Activated T-helper 2 cell treated with anti-CD3 and anti-CD28 coated beads, Interferon-gamma antibody, Interleukin-2, Interleukin-4, amounts not matched to agents 10 μg/mL and 5 μg/mL and 100 μg/mL, durations not matched to agents 14 hours and 24 hours and 36 hours (primary cell): ENCODE results near the gene CYFIP1. TPM values are rescaled to one million over a fixed set of nuclear protein-coding genes. Genes with fewer than 3 reads are reported as not detected.

ENCODE experiments used
- DNase-seq: peaks from one replicate; pipeline ENCODE4 v3.0.0; 2021; ENCODE audit warnings: low spot score
- H3K27ac Mint-ChIP-seq: one replicate; pipeline ENCODE4 v1.8.0; 2021; ENCODE audit warnings: mixed read lengths
- H3K27me3 Mint-ChIP-seq: one replicate; pipeline ENCODE4 v1.8.0; 2021; ENCODE audit warnings: low read depth, mixed read lengths
- H3K36me3 Mint-ChIP-seq: one replicate; pipeline ENCODE4 v1.8.0; 2021; ENCODE audit warnings: low read depth, mixed read lengths
- H3K4me1 Mint-ChIP-seq: one replicate; pipeline ENCODE4 v1.8.0; 2021; ENCODE audit warnings: low read depth, mixed read lengths
- H3K4me3 Mint-ChIP-seq: one replicate; pipeline ENCODE4 v1.8.0; 2021; ENCODE audit warnings: low read depth, mild to moderate bottlenecking, moderate library complexity, mixed read lengths
- H3K9me3 Mint-ChIP-seq: one replicate; pipeline ENCODE4 v1.8.0; 2021; ENCODE audit warnings: mixed read lengths
- intact Hi-C: fragments of 100-400 bp; cut with micrococcal nuclease; formaldehyde crosslinking; loops from one replicate; pipeline ENCODE4 v1.15.1; 2023
- total RNA-seq: library from RNA; stranded (reverse); gene quantifications from 2 replicates; pipeline ENCODE4 v1.2.3, GENCODE V29; 2022

CYFIP1 gene
- total RNA-seq, 1 donor from 2014 or later: 52.7 TPM

- H3K27me3 Mint-ChIP-seq: no peaks in the 10 kb centered on the region
- H3K4me3 Mint-ChIP-seq: no peak overlapping the region
- DNase-seq: no peak
- peaks cover 7% of the 10 kb centered on the region for H3K36me3 Mint-ChIP-seq
- no peaks in the 10 kb centered on the region for H3K4me1 Mint-ChIP-seq
- no peaks in the 10 kb centered on the region for H3K9me3 Mint-ChIP-seq
- no peak overlapping the region for H3K27ac Mint-ChIP-seq
- intact Hi-C loops: no loop called here
Measured at GRCh38 chr15:22883196-22883595, 97.0 kb downstream of the CYFIP1 start.

GRCh38 chr15:22881739-22882440 lies 98.3 kb downstream of the CYFIP1 start:
- intact Hi-C loops: no loop called here
- no peak overlapping the region for H3K27ac Mint-ChIP-seq

DNA sequence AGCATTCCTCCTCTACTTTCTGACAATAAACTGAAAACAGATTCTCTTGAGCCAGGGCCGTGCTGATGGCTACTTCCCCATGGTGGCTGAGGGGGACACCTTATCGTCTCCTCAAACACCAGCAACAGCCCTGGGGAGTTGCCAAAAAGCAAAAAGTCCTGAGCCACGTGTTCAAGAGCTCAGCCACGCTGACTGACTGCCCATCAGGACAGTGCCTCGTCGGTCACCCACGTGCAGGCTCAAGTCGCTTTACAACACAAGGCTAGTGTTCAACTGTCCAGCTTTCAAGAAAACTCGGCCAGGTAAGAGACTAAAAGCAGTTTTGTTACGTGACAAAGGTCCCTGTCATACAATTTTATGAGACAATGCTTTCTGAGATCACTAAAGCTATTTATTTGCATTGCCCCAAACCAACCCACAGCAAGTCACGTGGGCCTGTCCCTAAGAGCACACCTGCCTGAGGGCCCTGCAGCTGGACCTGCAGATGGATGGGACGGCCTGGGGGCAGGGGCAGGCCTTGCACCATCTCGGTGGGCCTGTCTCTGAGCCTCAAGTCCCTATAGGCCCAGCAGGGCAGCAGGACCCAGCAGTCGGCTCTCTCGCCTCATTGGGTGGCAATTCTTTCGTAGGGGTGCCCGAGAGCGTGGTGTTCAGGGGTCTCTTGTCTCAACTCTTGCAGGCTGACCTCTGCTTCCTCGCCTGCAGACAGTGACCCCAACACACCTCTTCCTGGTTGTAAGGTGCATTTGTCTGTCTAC lies 99.0 kb downstream of the CYFIP1 start:
- no peak for DNase-seq
- Mint-ChIP-seq H3K36me3 (peaks cover 7% of the 10 kb centered on the region), H3K4me1 (no peaks in the 10 kb centered on the region), H3K27ac (no peak overlapping the region), H3K27me3 (no peaks in the 10 kb centered on the region), H3K4me3 (no peak overlapping the region), H3K9me3 (no peaks in the 10 kb centered on the region)
- intact Hi-C loops: no loop called here

More at GRCh38 chr15:22881739-22882440, 98.3 kb downstream of the CYFIP1 start:
- no peaks in the 10 kb centered on the region for H3K4me1 Mint-ChIP-seq
- no peaks in the 10 kb centered on the region for H3K27me3 Mint-ChIP-seq
- DNase-seq: no peak
- no peak overlapping the region for H3K4me3 Mint-ChIP-seq
- no peaks in the 10 kb centered on the region for H3K9me3 Mint-ChIP-seq
- peaks cover 7% of the 10 kb centered on the region for H3K36me3 Mint-ChIP-seq

DNA sequence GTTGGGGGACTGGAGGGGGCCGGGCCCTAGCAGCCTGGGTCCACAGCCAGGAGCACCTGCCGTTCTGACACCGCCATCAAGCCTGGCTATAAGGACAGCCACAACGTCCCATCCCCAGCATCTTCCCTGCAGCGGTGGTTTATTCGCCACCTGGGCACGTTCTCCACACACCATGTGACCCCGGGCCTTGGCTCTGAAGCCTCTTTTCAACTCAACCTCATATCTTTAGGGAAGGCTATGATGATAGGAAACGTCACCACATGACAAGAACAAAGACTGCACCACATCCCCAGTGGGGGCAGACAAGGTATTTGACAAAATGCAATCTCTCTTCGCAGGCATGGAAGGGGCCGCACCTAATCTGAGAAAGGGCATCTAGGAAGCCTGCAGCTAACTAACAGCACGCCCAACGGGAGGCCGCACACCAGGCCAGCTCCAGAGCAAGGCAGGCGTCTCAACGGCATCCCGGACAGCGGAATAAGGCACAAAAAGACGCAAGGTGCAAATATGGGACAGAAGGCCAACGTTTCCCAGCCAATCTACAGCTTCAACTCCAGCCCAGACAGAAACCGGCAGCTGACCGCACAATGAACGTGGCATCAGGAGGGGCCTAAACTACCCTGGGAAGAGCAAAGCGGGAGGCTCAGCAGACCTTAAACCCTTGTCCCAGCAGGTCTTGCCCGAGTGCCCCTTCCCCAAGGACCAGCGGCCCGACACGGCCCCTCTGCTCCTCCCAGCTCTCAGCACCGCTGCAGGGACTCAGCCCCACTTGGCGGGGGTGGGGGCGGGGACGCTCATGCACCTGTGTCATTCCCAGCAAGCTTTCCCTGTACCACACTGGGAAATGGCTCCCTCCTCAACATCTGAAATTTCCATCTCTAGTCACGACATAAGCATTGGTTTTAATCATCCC lies 99.8 kb downstream of the CYFIP1 start:
- DNase-seq: no peak
- peaks cover 10% of the 10 kb centered on the region for H3K36me3 Mint-ChIP-seq
- H3K4me1 Mint-ChIP-seq: no peaks in the 10 kb centered on the region
- no peak overlapping the region for H3K4me3 Mint-ChIP-seq
- no peaks in the 10 kb centered on the region for H3K9me3 Mint-ChIP-seq
- intact Hi-C loops: no loop called here
- no peak overlapping the region for H3K27ac Mint-ChIP-seq
- H3K27me3 Mint-ChIP-seq: no peaks in the 10 kb centered on the region

GRCh38 chr15:22878103-22878502 lies 102.1 kb downstream of the CYFIP1 start:
- DNase-seq: no peak
- H3K4me3 Mint-ChIP-seq: no peak overlapping the region
- no peaks in the 10 kb centered on the region for H3K27me3 Mint-ChIP-seq
- no peaks in the 10 kb centered on the region for H3K4me1 Mint-ChIP-seq
- intact Hi-C loops: no loop called here
- no peak overlapping the region for H3K27ac Mint-ChIP-seq
- peaks cover 10% of the 10 kb centered on the region for H3K36me3 Mint-ChIP-seq
- no peaks in the 10 kb centered on the region for H3K9me3 Mint-ChIP-seq

GRCh38 chr15:22877607-22878006 lies 102.6 kb downstream of the CYFIP1 start:
- Mint-ChIP-seq H3K4me1 (no peaks in the 10 kb centered on the region), H3K27ac (no peak overlapping the region), H3K4me3 (no peak overlapping the region), H3K36me3 (peaks cover 10% of the 10 kb centered on the region), H3K27me3 (no peaks in the 10 kb centered on the region), H3K9me3 (no peaks in the 10 kb centered on the region)
- intact Hi-C loops: no loop called here
- no peak for DNase-seq

DNA sequence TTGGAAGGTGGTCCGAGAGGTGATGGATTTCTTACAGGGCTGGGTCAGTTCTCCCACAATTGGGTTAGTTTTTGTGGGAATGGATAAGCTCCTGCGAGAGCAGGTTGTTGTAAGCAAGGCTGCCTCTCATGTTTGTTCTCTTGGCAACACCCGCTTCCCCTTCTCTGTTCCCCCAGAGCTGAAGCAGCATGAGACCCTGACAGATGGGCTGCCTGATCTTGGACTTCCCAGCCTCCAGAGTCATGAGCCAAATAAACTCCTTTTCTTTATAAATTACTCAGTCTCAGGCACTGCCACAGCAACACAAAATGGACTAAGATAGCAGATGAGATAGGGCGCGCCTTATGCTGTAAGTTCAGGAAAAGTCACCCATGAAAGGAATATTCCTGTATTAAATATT lies 103.1 kb downstream of the CYFIP1 start:
- peaks cover 9% of the 10 kb centered on the region for H3K36me3 Mint-ChIP-seq
- H3K4me1 Mint-ChIP-seq: no peaks in the 10 kb centered on the region
- intact Hi-C loops: no loop called here
- no peaks in the 10 kb centered on the region for H3K9me3 Mint-ChIP-seq
- H3K27me3 Mint-ChIP-seq: no peaks in the 10 kb centered on the region
- H3K27ac Mint-ChIP-seq: no peak overlapping the region
- no peak overlapping the region for H3K4me3 Mint-ChIP-seq
- no peak for DNase-seq

DNA sequence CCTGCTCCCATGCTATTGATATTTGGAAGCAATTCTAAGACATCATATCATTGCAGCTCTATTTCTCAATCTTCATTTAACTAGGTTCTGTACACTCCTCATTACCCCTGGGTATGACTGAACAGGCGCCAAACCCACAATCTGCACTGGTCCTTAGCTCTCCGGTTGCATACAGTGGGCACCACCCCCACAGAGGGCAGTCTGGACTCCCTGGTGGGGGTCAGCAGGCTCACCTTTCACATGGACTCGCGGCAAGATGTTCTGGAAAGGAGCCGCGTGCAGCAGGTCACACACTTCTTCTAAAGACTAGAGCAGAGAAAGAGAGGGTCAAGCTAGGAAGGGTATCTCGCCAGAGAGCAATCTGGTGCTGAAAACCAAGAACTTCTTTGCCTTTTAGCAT lies 105.2 kb downstream of the CYFIP1 start:
- Mint-ChIP-seq H3K4me1 (no peaks in the 10 kb centered on the region), H3K4me3 (no peak overlapping the region), H3K9me3 (no peaks in the 10 kb centered on the region), H3K27me3 (no peaks in the 10 kb centered on the region), H3K27ac (no peak overlapping the region), H3K36me3 (peaks cover 10% of the 10 kb centered on the region)
- DNase-seq: no peak
- intact Hi-C loops: no loop called here

GRCh38 chr15:22874256-22874655 lies 105.9 kb downstream of the CYFIP1 start:
- H3K36me3 Mint-ChIP-seq: peaks cover 13% of the 10 kb centered on the region
- intact Hi-C loops: no loop called here
- H3K4me1 Mint-ChIP-seq: no peaks in the 10 kb centered on the region
- DNase-seq: no peak
- no peaks in the 10 kb centered on the region for H3K27me3 Mint-ChIP-seq
- no peaks in the 10 kb centered on the region for H3K9me3 Mint-ChIP-seq
- no peak overlapping the region for H3K27ac Mint-ChIP-seq
- H3K4me3 Mint-ChIP-seq: no peak overlapping the region

DNA sequence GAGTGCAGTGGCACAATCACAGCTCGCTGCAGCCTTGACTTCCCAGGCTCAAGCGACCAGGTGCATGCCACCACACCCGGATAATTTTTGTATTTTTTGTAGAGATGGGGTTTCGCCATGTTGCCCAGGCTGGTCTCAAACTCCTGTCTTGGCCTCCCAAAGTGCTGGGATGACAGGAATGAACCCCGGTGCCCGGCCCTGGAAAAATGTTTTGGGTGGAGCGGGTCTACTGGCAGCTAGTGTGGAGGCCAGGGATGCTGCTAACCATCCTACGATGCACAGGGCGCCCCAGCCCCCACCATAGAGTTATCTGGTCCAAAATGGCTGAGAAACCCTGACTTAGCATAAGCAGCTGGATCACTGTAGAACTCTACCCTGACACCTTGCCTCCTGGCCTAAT lies 106.3 kb downstream of the CYFIP1 start:
- intact Hi-C loops: no loop called here
- Mint-ChIP-seq H3K36me3 (peaks cover 17% of the 10 kb centered on the region), H3K27me3 (no peaks in the 10 kb centered on the region), H3K4me1 (no peaks in the 10 kb centered on the region), H3K27ac (no peak overlapping the region), H3K4me3 (no peak overlapping the region), H3K9me3 (no peaks in the 10 kb centered on the region)
- no peak for DNase-seq

DNA sequence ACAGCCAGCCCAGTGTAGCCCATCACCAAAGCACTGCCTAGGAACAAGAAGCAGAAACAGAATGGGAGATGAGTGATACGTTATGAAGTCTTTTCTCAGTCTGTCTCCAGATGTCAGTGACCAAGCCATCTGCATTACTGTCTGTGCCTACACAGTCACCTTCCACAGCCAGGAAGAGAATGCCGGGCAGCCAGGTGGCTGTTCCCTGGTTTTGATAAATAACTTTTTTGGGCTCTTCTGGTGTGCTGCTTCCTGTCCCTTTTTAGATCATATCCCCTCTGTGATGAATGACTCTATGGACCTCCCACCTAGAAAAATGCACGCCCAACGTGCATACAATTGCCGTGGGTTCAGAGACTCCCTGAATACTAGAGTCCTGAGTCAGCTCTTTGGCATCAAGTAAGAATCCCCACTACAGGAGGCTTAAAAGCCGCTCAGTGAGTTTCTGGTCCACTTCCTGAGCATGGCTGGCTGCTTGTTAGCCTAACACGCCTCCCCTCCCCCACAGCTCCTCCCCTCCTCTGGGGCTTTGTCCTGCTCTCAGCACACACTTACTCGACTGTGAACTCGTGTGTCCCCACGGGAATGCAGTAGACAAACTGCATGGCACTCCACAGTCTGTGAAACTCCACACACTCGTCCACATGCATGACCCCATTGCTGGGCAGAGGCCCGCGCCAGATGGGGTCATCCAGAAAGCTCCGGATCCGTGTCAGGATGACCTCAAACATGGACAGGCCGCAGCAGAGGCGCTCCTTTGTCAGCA lies 107.0 kb downstream of the CYFIP1 start:
- H3K4me3 Mint-ChIP-seq: no peak overlapping the region
- H3K27me3 Mint-ChIP-seq: no peaks in the 10 kb centered on the region
- intact Hi-C loops: no loop called here
- peaks cover 21% of the 10 kb centered on the region for H3K36me3 Mint-ChIP-seq
- H3K9me3 Mint-ChIP-seq: no peaks in the 10 kb centered on the region
- no peaks in the 10 kb centered on the region for H3K4me1 Mint-ChIP-seq
- H3K27ac Mint-ChIP-seq: no peak overlapping the region
- no peak for DNase-seq

GRCh38 chr15:22871481-22872086 lies 108.6 kb downstream of the CYFIP1 start:
- DNase-seq: no peak
- Mint-ChIP-seq H3K4me3 (no peak overlapping the region), H3K36me3 (peaks cover 33% of the 10 kb centered on the region), H3K27ac (no peak overlapping the region), H3K4me1 (no peaks in the 10 kb centered on the region), H3K9me3 (no peaks in the 10 kb centered on the region), H3K27me3 (no peaks in the 10 kb centered on the region)
- intact Hi-C loops: no loop called here
